BE2C (cell line): ENCODE results near the gene CYP19A1.

Experiments used
- DNase-seq: peaks from one replicate; pipeline ENCODE4 v3.0.0-alpha.2; 2020
- H3K27me3 ChIP-seq: fragments of 250-450 bp; sonication (Bioruptor Pico); 2 replicates; pipeline ENCODE4 v1.5.1; 2020; ENCODE audit warnings: mild to moderate bottlenecking
- H3K36me3 ChIP-seq: fragments of 250-450 bp; sonication (Bioruptor Pico); 2 replicates; pipeline ENCODE4 v1.5.1; 2020; ENCODE audit warnings: mild to moderate bottlenecking
- H3K4me1 ChIP-seq: fragments of 250-450 bp; sonication (Bioruptor Pico); 2 replicates; pipeline ENCODE4 v1.5.1; 2020
- H3K4me3 ChIP-seq: 2 replicates; pipeline ENCODE4 v1.5.1; 2011; ENCODE audit warnings: low read depth, low read length
- H3K9me3 ChIP-seq: fragments of 250-450 bp; sonication (Bioruptor Pico); 2 replicates; pipeline ENCODE4 v1.5.1; 2020
- TF ChIP-seq, protein P1 (sequence below): IDR thresholded peaks from 2 replicates; pipeline ENCODE4 v1.5.1; 2012; ENCODE audit warnings: mild to moderate bottlenecking, low read depth, low read length

CYP19A1 gene

DNA sequence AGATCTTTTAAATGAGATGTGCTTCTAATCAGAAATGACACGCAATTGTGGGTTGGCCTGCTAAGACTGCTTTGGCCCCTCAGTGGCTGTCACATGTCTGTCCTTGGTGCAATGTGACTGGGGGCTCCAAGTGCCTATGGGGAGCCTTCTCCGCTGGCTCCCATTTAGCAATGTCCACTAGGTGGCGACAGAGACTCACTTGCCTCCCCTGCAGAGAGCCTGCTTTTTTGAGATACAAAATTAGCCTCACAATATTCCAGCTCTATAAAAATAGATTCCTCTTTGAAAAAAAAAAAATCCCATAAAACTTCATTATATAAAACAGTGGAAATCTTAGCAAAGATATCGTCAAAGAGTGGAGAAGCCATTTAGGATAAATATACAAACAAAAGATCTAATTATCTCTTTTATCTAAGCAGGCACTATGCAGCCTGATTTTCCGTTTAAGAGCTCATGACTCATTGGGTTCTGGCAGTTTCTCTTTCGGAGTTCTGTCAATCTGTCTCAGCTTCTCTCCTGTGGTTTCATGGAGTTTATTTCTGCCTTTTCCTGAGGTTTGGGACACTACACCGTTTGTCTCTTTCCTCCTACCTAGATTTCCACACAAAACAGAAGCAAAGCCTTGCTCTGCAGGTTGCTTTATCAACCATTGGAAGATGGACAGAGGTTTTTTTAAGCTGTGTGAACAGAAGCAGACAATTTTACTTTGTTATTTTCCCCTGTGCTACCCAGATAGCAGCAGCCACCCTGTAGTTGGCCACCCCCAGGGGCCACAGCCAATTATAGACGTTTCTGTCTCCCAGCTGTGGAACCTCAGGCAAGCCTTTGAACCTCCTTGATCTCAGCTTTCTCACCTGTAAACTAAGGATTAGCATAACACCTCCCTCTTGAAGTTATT is 175.3 kb downstream of the CYP19A1 start:
- Histone ChIP-seq H3K4me3 (peak overlapping the region; percentile 39), H3K36me3 (no peaks in the 10 kb centered on the region), H3K9me3 (no peaks in the 10 kb centered on the region), H3K27me3 (no peaks in the 10 kb centered on the region), H3K4me1 (peaks cover 5% of the 10 kb centered on the region)
- peak; percentile 80 for DNase-seq
- TF ChIP-seq, protein P1, sequence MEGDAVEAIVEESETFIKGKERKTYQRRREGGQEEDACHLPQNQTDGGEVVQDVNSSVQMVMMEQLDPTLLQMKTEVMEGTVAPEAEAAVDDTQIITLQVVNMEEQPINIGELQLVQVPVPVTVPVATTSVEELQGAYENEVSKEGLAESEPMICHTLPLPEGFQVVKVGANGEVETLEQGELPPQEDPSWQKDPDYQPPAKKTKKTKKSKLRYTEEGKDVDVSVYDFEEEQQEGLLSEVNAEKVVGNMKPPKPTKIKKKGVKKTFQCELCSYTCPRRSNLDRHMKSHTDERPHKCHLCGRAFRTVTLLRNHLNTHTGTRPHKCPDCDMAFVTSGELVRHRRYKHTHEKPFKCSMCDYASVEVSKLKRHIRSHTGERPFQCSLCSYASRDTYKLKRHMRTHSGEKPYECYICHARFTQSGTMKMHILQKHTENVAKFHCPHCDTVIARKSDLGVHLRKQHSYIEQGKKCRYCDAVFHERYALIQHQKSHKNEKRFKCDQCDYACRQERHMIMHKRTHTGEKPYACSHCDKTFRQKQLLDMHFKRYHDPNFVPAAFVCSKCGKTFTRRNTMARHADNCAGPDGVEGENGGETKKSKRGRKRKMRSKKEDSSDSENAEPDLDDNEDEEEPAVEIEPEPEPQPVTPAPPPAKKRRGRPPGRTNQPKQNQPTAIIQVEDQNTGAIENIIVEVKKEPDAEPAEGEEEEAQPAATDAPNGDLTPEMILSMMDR = peak; percentile 99

DNA sequence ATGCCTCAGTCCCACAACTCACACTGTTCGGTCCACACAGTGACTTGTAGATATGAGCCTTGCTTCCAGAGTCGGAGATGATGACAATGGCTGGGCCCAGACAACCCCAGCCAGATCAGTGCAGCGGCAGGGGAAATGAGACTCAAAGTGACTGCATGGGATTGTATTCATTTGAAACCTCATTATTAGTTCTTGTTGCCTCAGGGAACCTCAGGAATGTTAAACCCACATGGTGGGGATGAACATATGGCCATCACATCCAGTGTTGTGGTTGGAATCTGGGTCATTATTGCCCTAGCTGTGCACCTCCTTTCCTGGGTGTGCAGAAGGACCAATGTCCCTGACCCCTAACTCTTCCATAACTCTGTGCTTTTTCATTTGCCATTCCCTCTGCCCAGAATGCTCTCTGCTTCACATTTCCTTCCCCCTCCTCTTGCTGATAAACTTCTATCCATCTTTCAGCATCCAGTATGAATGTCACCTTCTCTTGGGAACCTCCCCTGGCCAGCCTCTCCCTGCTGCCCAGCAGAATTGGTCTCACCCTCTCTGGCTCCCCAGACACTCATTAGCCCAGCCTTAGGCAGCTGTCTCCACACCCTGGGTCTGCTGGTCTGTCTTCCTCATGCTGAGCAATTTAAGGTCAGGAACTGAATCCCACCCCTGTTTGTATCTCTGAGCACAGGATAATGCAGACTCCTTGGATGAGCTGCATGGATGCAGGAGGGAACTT is 176.7 kb downstream of the CYP19A1 start:
- Histone ChIP-seq H3K36me3 (no peaks in the 10 kb centered on the region), H3K4me1 (peaks cover 5% of the 10 kb centered on the region), H3K4me3 (no peak overlapping the region), H3K9me3 (no peaks in the 10 kb centered on the region), H3K27me3 (no peaks in the 10 kb centered on the region)
- TF ChIP-seq, protein P1 = no peak
- DNase-seq = no peak

DNA sequence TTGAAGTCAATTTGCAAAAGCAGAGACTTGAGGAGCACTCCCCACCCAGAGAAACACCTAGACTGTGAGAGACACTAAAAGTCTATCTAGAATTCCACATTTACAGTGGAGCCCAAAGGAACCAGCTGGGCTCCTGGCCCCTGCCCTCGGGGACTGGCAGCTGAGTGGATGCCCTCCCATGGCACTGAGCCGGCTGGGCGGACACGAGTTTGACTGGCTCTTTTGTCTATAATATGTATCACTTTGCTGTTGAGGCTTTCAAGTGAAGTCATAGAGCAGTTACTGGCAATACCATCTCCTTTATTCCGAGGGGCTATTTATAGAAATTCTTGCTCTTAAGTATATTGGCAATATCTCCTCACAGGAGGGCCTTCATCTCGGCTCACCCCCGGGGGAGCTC is 177.9 kb downstream of the CYP19A1 start:
- TF ChIP-seq, protein P1 = no peak
- Histone ChIP-seq H3K4me1 (peaks cover 5% of the 10 kb centered on the region), H3K36me3 (no peaks in the 10 kb centered on the region), H3K9me3 (no peaks in the 10 kb centered on the region), H3K4me3 (no peak overlapping the region), H3K27me3 (no peaks in the 10 kb centered on the region)
- DNase-seq = no peak
